A549 (cell line): Measurements from ENCODE around the gene CHM.
"Not testable (repeated sequence)": the region's sequence is repeated elsewhere in the genome, so short reads cannot be mapped to it uniquely, and the experiment has no call there.

Experiments
- BHLHE40 ChIP-seq: IDR thresholded peaks from 2 replicates; pipeline ENCODE4 v1.6.1; 2012; ENCODE audit warnings: low read depth, low read length, inconsistent platforms
- EP300 ChIP-seq, 2 experiments: fragments of >200 bp; sonication (Bioruptor Twin); formaldehyde crosslinking; IDR thresholded peaks; 2 replicates in 1 of 2; 3 replicates in 1 of 2; pipeline ENCODE4 v1.6.1; 2016 to 2017
- FOSL2 ChIP-seq, 2 experiments: fragments of 450-650 bp in 1 of 2; fragments of >200 bp in 1 of 2; sonication (Bioruptor Twin) in 1 of 2; formaldehyde crosslinking; IDR thresholded peaks; 2 replicates each; pipeline versions ENCODE4 v1.5.0 to v1.6.1; 2016 to 2020; ENCODE audit warnings: mild to moderate bottlenecking in 1 of 2, moderate library complexity in 1 of 2
- KDM1A ChIP-seq: fragments of 200-600 bp; sonication (generic); IDR thresholded peaks from 2 replicates; pipeline ENCODE4 v1.6.1; 2016; ENCODE audit warnings: low read depth, mild to moderate bottlenecking
- NFE2L2 ChIP-seq: fragments of 150-350 bp; conservative IDR thresholded peaks from 2 replicates; pipeline ENCODE4 v1.6.1; 2014; ENCODE audit warnings: low read length
- POLR2A ChIP-seq: IDR thresholded peaks from 2 replicates; pipeline ENCODE4 v1.6.1; 2012; ENCODE audit warnings: mild to moderate bottlenecking, low read length
- POLR2AphosphoS2 ChIP-seq: conservative IDR thresholded peaks from 2 replicates; pipeline ENCODE4 v1.6.1; 2012; ENCODE audit warnings: low read length, improper control_type of control experiment, inconsistent platforms
- RAD21 ChIP-seq, 2 experiments: fragments of >200 bp in 1 of 2; sonication (Bioruptor Twin) in 1 of 2; formaldehyde crosslinking in 1 of 2; IDR thresholded peaks in 1 of 2; conservative IDR thresholded peaks in 1 of 2; 2 replicates in 1 of 2; 3 replicates in 1 of 2; pipeline ENCODE4 v1.6.1; 2012 to 2018; ENCODE audit warnings: inconsistent platforms in 1 of 2
- SMC3 ChIP-seq: fragments of >200 bp; sonication (Bioruptor Twin); formaldehyde crosslinking; IDR thresholded peaks from 3 replicates; pipeline ENCODE4 v1.6.1; 2018; ENCODE audit warnings: inconsistent platforms
- TF ChIP-seq, protein P1 (sequence below): fragments of >200 bp; sonication (Bioruptor Twin); formaldehyde crosslinking; IDR thresholded peaks from 3 replicates; pipeline ENCODE4 v1.5.1; 2016
- TF ChIP-seq, protein P2 (sequence below): IDR thresholded peaks from 2 replicates; pipeline ENCODE4 v1.6.1; 2012
- TF ChIP-seq, protein P3 (sequence below): fragments of 250-450 bp; sonication (Bioruptor Pico); IDR thresholded peaks from 2 replicates; pipeline ENCODE4 v1.5.0; 2020; ENCODE audit warnings: low read depth, mild to moderate bottlenecking, moderate library complexity
- TF ChIP-seq, protein P4 (sequence below): fragments of 450-650 bp; IDR thresholded peaks from 2 replicates; pipeline ENCODE4 v1.6.1; 2014; ENCODE audit warnings: antibody characterized with exemption

DNA sequence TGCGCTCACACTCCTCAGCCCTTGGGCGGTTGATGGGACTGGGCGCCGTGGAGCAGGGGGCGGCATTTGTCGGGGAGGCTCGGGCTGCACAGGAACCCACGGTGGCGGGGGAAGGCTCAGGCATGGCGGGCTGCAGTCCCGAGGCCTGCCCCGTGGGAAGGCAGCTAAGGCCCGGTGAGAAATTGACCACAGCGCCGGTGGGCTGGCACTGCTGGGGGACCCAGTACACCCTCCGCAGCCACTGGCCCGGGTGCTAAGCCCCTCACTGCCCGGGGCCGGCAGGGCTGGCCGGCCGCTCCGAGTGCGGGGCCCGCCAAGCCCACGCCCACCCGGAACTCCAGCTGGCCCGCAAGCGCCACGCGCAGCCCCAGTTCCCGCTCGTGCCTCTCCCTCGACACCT, 75.0 kb downstream of the CHM start:
- TF ChIP-seq, protein P1, sequence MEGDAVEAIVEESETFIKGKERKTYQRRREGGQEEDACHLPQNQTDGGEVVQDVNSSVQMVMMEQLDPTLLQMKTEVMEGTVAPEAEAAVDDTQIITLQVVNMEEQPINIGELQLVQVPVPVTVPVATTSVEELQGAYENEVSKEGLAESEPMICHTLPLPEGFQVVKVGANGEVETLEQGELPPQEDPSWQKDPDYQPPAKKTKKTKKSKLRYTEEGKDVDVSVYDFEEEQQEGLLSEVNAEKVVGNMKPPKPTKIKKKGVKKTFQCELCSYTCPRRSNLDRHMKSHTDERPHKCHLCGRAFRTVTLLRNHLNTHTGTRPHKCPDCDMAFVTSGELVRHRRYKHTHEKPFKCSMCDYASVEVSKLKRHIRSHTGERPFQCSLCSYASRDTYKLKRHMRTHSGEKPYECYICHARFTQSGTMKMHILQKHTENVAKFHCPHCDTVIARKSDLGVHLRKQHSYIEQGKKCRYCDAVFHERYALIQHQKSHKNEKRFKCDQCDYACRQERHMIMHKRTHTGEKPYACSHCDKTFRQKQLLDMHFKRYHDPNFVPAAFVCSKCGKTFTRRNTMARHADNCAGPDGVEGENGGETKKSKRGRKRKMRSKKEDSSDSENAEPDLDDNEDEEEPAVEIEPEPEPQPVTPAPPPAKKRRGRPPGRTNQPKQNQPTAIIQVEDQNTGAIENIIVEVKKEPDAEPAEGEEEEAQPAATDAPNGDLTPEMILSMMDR = not testable (repeated sequence)
- TF ChIP-seq RAD21 (conservative IDR thresholded peaks at IDR 0.05 in 1 of 2, IDR thresholded peaks at IDR 0.05 in 1 of 2); KDM1A; POLR2AphosphoS2; POLR2A; SMC3; EP300 (IDR thresholded peaks at IDR 0.05); BHLHE40; FOSL2 (IDR thresholded peaks at IDR 0.05); FOSL2 (CRISPR knock-in tag; IDR thresholded peaks at IDR 0.05); NFE2L2: not testable (repeated sequence)
- TF ChIP-seq, protein P2, sequence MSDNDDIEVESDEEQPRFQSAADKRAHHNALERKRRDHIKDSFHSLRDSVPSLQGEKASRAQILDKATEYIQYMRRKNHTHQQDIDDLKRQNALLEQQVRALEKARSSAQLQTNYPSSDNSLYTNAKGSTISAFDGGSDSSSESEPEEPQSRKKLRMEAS = not testable (repeated sequence)
- TF ChIP-seq, protein P3, sequence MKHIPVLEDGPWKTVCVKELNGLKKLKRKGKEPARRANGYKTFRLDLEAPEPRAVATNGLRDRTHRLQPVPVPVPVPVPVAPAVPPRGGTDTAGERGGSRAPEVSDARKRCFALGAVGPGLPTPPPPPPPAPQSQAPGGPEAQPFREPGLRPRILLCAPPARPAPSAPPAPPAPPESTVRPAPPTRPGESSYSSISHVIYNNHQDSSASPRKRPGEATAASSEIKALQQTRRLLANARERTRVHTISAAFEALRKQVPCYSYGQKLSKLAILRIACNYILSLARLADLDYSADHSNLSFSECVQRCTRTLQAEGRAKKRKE = not testable (repeated sequence)
- TF ChIP-seq, protein P4, sequence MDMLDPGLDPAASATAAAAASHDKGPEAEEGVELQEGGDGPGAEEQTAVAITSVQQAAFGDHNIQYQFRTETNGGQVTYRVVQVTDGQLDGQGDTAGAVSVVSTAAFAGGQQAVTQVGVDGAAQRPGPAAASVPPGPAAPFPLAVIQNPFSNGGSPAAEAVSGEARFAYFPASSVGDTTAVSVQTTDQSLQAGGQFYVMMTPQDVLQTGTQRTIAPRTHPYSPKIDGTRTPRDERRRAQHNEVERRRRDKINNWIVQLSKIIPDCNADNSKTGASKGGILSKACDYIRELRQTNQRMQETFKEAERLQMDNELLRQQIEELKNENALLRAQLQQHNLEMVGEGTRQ = not testable (repeated sequence)
